Panc1 (cell line): Measurements from ENCODE around the gene TEX11.

Experiments used
- CTCF ChIP-seq: fragments of 450-650 bp; IDR thresholded peaks from 2 replicates; pipeline ENCODE4 v1.5.1; 2017; ENCODE audit warnings: mild to moderate bottlenecking
- POLR2AphosphoS5 ChIP-seq: IDR thresholded peaks from 2 replicates; pipeline ENCODE4 v1.6.1; 2012; ENCODE audit warnings: mild to moderate bottlenecking, low read depth, low read length, moderate library complexity
- SIN3A ChIP-seq: IDR thresholded peaks from 2 replicates; pipeline ENCODE4 v1.6.1; 2012; ENCODE audit warnings: low read depth, mild to moderate bottlenecking, low read length, moderate library complexity, borderline replicate concordance; ENCODE audit not compliant: insufficient read depth
- TF ChIP-seq, protein P1 (sequence below), 2 experiments: IDR thresholded peaks; 2 replicates each; pipeline ENCODE4 v1.6.1; 2011 to 2012; ENCODE audit warnings: low read depth in 2 of 2, control low read depth in 1 of 2, low read length in 1 of 2, mild to moderate bottlenecking in 1 of 2, moderate library complexity in 1 of 2; ENCODE audit not compliant: insufficient read depth in 1 of 2

GRCh38 chrX:70527053-70527452 is 381.5 kb downstream of the TEX11 start:
- TF ChIP-seq CTCF (no peak), SIN3A (no peak), POLR2AphosphoS5 (no peak)
- TF ChIP-seq, protein P1, sequence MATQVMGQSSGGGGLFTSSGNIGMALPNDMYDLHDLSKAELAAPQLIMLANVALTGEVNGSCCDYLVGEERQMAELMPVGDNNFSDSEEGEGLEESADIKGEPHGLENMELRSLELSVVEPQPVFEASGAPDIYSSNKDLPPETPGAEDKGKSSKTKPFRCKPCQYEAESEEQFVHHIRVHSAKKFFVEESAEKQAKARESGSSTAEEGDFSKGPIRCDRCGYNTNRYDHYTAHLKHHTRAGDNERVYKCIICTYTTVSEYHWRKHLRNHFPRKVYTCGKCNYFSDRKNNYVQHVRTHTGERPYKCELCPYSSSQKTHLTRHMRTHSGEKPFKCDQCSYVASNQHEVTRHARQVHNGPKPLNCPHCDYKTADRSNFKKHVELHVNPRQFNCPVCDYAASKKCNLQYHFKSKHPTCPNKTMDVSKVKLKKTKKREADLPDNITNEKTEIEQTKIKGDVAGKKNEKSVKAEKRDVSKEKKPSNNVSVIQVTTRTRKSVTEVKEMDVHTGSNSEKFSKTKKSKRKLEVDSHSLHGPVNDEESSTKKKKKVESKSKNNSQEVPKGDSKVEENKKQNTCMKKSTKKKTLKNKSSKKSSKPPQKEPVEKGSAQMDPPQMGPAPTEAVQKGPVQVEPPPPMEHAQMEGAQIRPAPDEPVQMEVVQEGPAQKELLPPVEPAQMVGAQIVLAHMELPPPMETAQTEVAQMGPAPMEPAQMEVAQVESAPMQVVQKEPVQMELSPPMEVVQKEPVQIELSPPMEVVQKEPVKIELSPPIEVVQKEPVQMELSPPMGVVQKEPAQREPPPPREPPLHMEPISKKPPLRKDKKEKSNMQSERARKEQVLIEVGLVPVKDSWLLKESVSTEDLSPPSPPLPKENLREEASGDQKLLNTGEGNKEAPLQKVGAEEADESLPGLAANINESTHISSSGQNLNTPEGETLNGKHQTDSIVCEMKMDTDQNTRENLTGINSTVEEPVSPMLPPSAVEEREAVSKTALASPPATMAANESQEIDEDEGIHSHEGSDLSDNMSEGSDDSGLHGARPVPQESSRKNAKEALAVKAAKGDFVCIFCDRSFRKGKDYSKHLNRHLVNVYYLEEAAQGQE (IDR thresholded peaks at IDR 0.05; ENCODE audit: insufficient read depth in 1 of 2, low read depth in 2 of 2, low read length in 1 of 2), result no peak
